DLD1 (cell line): Measurements from ENCODE around the gene PRDM16.

Experiments used
- in situ Hi-C: cut with HindIII; loops from 2 replicates; pipeline ENCODE4 v1.10.0; 2017; ENCODE audit warnings: low sequenced_read_pairs

PRDM16 gene

DNA sequence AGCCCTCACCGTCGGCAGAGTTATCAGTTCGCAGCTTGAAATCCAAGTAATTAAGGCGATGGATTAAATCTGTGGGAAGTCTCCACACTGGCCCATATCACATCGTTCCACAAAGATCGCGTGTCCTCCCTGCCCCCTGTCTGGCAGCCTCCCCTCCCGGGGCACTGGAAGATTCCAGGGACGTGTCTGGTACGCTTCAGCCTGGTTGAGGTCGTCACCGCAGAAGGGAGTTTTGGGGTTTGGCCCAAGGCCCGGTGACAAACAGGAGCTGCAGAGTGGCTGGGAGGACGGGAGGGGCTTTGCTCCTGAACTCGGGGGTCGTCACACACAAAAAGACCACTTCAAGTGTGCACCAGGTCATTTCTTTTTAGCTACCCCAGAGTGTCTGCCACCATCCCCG is 51.1 kb downstream of the PRDM16 start:
- in situ Hi-C loops = no loop called here

DNA sequence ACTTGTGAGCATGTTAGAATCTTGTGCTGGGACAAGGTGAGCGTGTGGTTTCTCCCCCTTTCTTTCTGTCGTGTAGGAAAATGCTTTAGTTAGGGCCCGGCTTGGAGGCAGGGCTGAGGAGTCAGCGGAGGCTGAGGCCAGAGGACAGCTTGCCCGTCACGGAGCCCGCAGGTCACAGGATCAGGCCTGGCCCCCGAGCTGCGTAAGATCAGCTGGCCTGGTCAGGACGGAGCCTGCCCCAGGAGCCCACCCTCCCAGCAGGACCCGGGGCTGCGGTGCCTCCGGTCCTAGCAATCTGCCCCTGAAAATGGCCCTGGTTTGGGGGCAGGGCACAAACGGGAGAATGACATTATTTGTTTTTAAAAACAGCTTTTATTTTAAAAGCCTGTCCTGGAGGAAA is 52.0 kb downstream of the PRDM16 start:
- in situ Hi-C loops = no loop called here

DNA sequence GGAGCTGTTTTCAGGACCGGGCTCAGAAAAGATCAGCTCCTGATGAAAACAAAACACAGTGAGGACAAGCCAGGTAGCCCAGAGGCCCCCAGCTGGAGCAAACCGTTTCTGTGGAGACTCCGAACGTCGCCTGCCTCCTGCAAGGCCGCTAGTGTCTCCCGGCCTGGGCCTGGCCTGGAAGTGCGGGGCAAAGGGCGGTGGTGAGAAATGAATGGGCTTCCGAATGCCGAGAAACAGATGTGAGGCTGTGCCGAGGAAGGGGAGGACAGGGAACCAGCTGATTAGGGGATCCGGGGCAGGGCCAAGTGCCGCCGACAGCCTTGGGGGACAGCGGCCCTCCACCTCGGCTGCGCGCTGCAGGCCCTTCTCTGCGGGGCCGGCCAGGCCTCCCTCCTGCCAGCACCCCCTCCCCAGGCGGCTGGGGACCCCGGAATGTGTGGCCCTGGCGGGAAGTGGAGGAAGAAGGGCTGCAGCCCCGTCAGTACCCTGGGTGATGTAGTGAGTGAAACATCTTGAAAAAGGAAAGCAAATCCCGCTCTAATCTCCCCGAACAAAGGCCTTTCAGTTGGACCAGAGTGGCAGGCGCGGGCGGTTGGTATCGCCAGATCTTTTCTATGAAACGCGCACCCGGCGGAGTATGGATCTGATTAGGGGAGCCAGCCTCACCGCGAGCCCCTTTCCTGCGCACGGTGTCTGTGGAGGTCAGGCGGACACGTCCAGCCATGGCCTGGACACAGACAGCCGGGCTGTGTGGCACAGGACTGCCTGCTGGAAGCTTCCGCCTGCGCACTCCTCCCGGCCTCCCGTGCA is 52.6 kb downstream of the PRDM16 start:
- in situ Hi-C loops = no loop called here

DNA sequence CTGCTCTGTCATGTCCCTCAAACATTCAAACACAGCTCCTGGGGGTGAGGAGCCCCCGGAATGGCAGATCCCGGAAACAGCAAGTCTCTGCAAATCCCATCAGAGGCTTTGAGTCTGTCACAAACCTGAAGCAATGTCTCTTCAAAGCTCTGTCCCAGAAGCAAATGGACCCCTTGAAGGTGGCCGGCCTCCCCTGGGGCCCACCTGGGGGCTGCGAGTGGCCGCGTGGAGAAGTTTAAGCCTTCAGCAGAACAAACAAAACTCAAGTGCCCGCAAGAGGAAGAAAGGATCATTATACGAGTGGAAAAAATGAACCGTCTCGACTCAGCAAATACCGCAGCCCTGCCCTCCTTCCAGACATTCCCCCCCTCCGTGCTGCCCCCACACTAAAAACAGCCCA is 53.3 kb downstream of the PRDM16 start:
- in situ Hi-C loops = no loop called here

DNA sequence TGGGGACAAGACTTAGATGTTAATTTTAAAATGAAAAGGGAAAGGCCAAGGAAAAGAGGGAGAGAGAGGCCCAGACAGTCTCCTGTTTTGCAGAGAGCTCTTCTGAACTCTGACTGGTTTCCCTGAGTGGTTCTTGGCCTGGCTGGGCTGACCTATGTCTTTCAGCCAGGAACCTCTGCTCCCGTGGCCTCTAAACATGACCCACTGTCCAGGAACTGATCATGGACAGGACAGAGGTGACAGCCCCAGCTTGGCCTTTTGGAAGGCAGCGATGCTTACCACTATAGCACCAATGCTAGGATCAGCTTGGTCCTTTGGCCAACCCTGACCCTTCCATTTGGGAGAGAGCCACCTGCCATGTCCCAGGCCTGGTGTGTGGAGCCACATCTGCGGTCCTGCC is 55.2 kb downstream of the PRDM16 start:
- in situ Hi-C loops = no loop called here

DNA sequence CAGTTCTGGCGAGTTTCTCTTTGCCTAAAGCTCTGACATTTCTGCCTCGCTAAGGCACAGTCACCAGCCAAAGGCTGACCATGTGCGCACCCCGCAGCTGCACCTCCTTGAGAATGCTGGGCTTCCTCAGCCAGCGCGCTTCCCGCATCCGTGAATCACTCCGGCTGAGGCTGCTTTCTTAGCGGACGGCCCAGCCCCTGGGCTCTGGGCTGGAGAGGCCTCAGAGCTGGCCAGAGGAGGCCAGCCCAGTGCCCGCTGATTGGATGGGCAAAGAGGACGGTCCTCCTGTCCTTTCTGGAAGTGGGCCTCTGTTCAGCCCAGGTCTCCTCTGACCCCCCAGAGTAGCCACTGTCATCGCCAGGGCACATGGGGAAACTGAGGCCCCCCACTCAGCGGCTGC is 56.1 kb downstream of the PRDM16 start:
- in situ Hi-C loops = no loop called here

DNA sequence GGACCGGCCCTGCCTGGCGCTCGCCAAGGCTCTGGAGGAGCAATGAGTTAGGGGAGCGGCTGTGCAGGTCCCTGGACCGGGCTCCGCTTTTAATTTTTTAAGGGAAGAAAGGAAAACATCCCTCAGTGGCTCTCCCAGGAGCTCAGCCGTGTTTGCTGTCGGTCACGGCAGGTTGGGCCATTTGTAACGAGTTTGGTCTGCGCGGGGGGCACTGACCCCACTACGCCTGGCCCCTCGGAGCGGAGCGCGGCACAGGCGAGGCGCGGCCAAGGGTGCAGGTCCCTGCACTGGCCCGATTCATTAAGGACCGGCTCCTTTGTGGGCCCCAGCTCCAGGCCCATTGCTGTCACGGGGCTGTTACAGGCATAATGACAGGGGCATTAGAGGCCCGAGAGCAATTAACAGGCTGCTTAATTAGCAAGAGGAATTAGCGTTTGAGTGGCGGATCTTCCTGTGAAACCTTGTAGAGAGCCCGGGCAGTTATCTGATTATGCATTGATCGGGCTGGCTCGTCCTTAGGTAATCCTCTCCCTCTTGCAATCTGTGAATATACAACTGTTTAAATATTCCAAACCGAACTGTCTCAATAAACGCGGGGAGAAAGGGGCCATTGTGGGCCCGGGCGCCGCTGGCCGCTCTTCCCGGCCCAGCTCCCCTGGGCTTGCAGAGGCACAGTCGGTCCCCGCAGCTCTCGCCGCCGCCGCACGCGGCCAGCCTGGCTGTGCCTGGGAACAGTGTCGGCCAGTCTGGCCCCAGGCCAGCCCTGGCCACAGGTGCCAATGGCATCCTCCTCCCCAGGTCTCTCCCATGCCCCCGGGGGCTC is 56.8 kb downstream of the PRDM16 start:
- in situ Hi-C loops = no loop called here

DNA sequence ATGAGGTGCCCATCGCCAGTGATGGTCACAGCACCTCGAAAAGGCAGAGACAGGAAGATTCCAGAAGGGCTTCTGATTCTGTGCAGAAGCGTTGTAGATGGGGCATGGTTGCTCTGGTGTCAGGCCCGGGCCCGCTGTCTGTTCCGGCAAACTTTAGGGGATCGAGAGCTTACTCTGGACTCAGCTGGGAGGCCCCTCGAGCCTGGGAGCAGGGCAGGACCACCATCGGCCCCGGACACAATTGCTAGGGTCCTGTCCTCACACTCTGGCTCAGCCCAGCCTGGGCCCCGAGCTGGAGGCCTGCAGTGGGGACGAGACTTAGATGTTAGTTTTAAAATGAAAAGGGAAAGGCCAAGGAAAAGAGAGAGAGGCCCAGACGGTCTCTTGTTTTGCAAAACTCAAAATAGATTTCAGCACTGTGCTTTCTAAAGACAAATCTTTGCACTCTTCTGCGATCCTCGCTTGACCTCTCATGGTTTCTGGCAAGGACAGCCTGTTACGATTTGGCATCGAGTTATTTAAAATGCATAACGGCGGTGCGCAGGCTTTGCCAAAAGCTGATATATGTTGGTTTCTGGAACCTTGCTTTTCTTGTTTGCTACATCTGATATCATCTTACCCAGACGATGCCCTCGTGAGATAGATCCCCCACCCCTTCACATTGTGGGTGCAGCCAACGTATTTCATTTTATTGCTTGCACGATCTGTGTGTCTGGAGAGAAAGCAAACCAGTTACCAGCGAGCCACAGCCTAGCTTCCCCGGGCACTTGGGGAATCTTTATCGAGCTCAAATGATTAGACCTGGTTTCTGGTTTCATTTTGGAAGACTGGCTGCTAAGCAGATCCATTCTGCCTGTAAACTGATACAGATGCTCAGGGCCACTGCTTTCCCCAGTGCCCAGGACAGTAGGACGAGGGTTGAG is 58.0 kb downstream of the PRDM16 start:
- in situ Hi-C loops = no loop called here

DNA sequence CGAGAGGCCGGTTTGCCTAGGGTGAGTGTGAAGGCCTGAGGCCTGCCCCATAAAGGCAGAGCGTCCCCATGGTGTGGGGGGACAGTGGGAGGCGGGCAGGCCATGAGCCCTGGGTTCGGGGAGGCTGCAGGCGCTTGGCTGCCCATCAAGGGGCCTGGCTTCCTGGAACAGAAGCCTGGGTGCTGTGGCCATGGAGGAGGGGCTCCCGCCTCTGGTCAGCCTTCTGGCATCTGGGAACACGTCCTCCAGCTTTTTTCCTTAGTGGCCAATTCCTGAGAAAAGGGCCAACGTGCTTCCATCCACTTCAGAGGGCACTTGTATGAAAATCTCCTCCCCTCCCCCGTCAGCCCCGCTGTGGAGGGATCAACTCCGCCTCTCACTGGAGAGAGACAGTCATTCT is 58.7 kb downstream of the PRDM16 start:
- in situ Hi-C loops = no loop called here

DNA sequence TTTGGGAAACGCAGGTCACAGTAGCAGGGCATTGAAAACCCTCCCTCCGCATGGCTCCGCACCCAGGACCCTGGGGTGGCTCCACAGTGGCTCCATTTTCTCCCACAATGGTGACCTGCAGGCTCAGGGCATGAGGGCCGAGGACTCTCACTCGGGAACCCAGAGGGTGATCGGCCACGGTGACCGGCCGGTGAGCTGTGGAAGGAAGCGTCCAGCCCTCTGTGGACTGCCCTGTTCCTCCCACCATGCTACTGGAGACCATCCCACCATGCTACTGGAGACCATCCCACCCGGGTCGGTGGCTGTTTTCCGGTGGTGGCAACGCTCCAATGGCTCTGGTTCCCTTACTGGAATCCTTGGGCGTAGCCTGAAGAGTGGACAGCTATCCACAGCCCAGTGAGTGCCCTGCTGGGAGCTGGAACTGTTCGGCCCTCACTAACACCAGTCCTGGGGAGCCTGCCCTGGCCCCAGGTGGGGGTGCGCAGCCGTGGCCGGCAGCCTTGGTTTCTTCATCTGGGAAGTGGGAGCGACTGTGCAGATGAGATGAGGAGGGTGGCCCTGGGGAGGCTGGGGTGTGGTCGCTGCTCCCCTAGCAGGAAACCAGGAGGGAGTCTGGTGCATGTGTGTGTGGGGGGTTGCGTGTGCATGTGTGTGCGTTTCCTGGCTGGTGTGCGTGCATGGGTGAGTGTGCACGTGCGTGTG is 59.6 kb downstream of the PRDM16 start:
- in situ Hi-C loops = no loop called here

DNA sequence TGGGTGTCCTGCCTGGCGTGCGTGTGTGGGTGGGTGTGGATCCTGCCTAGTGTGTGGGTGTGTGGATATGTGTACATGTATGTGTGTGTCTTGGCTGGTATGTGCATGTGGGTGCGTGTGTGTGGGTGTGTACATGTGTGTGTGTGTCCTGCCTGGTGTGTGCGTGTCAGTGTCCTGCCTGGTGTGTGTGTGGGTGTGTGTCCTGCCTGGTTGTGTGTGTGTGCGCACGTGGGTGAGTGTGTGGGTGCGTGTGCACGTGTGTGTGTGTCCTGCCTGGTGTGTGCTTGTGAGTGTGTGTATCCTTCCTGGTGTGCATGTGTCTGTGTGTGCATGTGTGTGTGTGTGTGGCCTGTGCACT is 60.1 kb downstream of the PRDM16 start:
- in situ Hi-C loops = no loop called here

DNA sequence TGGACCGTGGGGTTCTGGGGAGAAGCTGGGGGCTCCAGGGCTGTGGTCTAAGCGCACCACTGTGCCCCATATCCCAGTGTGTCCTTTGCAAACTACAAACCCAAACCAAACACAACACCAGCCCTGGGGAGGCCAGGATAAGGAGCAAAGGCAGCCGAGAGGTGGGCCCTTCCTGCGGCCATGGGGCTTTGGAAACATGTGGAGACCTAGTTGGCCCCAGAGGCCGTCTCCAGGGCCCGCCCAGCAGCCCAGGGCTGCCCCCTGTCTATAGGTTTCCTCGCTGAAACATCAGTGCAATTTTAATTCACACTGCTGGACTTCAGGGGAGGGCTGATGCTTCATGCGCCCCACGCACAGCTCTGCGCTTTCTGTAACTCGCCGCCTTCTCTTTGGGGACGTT is 61.3 kb downstream of the PRDM16 start:
- in situ Hi-C loops = no loop called here

DNA sequence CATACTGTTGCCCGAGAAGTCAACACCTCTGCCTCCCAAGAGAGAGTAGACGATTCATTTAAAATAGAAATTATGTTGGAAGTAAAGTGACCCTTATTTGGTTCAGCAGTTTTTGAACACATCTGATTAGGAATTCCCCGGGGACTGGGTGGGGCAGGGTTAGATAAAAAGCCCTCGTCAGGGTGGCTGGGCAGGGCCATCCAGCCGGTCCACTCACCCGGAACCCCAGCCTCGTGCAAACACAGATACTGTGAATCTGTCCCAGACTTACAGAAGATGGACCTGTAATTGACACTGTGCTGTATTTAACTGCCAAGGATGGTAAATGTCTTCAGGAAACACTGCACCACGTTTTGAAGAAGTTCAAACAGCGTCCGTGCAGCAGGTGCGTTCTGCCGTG is 63.7 kb downstream of the PRDM16 start:
- in situ Hi-C loops = no loop called here

DNA sequence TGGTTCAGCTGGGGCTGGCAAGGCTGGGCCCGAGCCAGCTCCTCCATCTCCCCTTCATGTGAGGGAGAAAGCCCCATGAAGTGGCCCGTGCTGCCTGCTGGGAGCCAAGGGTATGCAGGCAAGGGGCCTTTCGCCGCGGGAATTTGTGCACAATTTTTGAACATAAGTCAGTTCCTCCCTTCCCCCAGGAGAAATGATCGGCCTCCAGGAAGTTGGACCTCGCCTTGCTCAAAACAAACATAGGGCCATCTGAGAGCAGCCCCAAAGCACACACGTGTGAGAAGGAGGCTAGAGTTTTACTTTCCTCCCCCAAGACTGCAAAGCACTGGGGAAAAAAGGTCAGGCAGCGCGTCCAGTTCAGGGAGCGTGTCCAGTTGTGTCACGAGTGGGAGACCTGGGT is 64.7 kb downstream of the PRDM16 start:
- in situ Hi-C loops = no loop called here

DNA sequence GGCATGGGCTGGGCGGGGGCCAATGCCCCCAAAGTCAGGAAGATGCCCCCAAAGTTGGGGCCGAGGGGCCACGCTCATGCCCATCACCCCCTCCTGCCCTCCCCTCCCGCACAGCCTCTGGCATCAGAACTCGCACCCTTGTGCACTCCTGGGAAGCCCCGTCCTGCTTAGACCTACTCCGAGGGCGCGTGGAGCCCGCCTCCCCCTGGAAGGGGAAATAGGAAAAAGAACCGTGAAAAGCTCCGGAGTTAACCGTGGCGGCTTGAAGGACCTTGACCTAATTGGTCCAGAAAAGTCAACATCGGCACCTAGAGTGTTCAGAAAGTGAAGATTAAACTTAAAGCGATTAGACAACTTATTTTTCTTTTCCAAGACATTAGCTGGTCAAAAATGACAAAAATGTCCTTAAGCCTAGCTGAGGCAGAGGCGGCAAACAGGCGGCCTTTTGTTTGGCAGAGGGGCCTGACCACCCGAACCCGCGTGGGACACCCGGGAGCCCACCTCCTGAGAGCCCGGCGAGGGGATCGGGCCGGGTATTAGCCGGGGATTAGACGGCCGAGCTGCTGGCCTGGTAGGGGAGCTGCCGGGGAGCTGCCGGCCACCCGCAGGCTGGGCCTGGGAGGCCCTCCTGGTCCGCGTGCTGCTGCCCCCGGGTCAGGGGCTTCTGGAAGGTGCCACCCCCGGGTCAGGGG is 65.5 kb downstream of the PRDM16 start:
- in situ Hi-C loops = no loop called here

DNA sequence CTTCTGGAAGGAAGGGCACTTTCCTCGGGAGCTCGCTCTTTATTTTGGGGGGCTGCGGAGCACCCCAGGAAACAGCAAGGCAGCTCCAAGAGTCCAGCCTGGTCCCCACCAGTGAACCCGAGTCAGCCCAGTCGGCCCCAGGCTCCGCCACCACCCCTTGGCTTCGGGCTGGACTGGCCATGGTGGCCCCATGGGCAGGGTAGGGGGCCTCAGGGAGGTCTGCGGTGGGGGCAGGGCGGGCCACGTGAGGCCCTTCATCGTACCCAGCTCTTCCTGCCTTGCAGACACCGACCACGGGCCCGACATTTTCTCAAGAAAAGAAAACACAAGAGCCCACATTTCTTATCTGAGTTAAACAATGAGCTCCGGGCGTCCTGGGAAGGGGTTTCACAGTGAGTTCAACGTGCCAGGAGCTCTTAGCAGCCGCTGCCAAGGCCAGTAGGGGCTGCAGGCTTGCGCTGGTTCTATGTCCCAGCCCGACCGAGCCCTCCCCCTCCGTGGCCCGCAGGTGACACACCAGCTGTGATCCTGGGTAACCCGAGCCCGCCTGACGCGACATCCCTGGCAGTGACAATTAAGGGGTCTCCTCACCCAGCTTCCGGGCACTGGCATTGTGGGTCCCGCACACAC is 66.2 kb downstream of the PRDM16 start:
- in situ Hi-C loops = no loop called here

DNA sequence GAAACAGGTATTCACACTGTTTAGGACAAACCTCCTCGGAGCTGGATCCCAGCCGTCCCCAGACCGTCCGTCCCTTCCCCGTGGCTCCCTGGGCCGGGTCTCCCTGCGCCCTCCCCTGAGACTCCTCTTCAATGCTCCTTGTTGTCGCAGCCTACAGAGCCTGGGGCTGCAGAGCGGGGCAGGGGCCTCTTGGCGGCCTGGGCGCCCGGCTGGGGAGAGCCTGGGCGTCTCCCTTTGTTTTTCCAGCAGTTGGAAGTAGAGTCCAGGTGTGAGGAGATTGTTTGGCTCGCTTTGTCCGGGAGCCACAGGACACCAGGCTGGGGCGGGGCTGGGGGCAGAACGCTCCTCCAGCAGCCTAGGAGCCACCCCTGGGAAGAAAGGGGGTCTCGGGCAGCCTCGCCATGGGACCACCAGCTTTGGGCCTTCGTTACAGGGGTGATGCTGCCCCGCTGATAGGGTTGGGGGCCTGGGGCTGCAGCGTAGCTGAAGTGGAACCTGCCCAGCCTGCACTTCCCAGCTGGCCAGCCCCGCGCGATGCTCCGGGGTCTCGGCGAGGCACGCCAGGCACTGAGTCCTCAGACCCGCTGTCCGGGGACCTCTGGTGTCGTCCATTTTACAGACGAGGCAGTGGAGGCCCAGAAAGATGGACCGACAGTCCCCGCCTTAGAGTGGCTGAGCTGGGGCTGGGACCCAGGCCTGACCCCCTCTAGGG is 66.9 kb downstream of the PRDM16 start:
- in situ Hi-C loops = no loop called here

DNA sequence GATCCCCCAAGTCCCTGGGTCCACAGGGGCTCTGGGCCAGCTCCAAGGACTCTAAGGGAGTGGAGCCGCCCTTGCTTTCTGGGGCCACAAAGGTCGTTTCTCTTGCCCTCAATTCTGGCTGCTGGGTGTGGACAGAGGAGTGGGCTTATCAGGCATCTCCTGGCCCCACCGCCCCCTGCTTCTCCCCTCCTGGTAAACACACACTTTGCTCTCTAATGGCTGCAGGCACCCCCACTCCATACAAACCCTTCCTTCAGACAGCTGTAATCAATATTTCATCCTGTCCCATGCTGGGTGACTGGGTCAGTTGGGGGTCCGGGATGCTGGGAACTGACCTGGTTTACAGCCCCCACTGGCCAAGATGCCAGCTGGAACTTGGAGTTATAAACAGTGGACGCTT is 67.5 kb downstream of the PRDM16 start:
- in situ Hi-C loops = no loop called here
